HG03521 (cell line): ENCODE measurements around the gene RNF8.
"Not testable (repeated sequence)": the region's sequence is repeated elsewhere in the genome, so short reads cannot be mapped to it uniquely, and the experiment has no call there.

ENCODE experiments used
- ATAC-seq: cut with Tn5 transposase; IDR thresholded peaks from one replicate; pipeline ENCODE4 v1.9.1; 2021; ENCODE audit warnings: mild to moderate bottlenecking, moderate library complexity; ENCODE audit not compliant: unreplicated experiment

Gene RNF8

DNA sequence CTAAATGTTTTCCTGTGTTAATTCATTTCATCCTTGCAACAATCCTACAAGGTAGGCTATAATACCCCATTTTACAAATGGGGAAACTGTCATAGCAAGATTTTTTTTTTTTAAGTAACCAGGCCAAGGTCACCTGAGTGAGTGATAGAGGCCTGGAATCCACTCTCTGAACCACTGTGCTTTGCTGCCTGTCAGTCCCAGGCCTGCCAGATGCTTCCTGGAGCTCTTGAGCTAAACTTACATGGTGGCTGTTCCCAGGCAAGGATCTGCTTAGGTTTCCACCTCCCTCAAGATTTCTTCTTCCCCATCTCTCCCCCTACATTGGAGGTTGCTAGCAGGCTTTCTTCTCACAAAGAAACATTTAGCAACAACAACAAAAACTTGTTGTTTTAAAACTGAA, 32.7 kb upstream of the RNF8 start:
- no peak for ATAC-seq

DNA sequence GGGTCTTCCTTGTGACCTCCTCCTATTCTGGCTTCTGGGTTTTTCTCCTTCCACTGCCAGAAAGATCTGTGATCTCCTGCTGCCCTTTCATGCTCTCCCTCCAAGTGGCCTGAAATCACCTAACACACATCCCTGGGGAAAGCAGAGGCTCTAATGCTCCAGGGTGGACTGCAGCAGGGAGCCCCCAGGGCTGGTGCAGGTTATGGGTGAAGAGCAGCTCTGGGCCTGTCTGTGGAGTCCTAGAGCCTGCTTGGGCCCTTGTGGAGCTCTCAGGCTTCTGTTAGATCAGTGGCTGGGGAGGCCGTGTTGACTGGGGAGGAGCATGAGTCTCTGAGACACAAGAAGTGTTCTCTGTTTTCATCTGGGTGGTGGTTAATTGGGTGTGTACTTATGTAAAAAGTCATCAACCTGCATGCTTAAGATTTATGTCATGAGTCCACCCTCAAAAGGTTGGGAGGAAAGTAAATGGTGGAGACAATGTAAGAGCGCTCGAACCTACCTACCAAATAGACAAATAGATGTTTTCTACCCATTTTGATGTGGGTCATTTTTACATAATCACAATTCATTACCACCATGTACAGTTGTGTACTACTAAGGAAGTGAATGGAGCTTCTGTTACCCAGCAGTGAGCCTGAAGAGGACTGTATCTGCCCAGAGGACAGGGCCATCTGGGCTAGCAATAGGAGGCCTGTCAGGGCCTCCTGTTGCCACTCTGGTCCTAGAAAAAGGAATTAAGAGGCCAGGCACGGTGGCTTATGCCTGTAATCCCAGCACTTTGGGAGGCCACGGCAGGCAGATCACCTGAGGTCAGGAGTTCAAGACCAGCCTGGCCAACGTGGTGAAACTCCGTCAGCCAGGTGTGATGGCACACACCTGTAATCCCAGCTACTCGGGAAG, 32.0 kb upstream of the RNF8 start:
- no peak for ATAC-seq

DNA sequence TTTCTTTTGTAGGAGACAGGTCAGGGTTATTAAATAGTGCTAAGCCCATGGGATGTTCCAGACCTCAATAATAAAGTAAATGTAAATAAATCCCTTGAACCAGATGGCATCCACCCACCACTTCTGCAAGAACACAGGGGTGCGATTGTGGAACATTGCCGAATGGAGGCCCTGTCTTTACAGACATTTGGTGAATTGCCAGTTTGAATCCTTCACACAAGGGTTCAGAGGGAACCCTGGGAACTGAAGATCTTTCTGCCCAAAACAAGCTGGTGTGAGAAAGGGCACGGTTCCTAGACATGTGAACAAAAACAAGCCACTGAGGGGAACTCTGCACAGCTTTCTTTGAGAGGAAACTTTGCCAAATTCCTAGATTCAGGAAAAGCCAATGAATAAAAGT, 30.2 kb upstream of the RNF8 start:
- no peak for ATAC-seq

DNA sequence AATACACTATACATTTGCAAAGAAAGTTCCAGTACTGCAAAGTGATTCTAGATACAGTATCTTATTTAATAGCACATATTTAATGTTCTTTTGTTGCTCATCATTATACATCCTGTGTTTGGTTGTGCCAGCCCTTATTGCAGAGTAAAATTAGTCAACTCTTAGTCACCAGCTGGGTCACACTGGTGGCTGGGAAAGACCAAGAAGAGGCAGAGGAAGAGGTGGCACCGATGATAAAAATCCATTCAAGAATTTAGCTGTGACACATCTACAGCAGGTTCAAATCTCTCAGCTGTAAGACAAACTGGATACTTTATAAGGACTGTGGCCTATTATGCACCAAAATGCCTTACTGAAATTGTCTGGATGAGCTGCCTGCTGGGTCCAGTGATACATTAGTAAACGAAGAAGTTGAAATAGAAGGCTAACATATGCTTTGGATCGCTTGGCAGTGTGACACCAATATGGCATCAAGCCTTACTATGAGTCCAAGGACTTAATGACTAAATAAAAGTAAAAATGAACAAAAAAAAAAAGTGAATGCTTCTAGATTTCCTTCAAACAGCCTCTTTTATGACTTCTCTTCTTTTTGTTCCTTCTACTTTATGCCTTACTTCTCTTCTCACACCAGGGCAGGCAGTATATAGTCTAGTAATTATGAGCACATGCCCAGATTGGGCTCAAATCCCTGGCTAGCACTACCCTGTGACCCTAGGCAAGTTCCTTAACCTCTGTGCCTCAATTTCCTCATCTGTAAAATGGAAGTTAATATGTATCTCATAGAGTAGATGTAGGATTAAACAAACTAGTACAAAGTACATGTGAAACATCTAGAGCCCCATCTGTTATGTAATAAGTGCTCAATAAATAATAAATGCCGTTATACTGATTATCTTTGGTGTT, 29.4 kb upstream of the RNF8 start:
- no peak for ATAC-seq

DNA sequence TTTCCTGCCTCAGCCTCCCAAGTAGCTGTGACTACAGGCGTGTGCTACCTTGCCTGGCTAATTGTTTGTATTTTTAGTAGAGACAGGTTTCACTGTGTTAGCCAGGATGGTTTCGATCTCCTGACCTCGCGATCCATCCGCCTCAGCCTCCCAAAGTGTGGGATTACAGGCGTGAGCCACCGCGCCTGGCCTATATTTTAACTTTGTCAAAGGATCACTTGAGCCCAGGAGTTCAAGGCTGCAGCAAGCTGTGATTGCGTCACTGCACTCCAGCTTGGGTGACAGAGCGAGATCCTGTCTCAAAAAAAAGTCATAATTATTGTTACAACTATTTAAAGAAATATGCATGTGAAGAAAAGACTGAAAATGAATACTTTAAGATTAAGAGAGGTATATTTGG, 23.4 kb upstream of the RNF8 start:
- ATAC-seq = not testable (repeated sequence)

DNA sequence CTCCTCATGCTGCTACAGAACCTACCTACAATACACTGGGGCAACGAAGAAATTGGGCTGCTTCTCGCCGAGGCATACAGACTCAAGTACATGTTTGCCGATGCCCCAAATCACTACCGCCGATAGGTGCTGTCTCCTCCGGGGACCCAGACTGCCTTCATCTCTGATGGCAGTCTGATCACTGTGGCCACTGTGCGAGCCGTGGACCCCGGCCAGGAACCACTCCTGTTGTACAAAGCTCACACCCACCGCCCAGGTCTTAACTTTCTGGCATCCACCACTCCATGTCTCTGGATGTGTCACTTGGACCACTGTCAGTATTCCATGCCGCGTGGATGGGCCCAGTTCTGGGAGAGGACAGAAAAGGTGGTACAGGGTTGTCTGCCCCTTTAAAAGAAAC, 22.7 kb upstream of the RNF8 start:
- no peak for ATAC-seq

DNA sequence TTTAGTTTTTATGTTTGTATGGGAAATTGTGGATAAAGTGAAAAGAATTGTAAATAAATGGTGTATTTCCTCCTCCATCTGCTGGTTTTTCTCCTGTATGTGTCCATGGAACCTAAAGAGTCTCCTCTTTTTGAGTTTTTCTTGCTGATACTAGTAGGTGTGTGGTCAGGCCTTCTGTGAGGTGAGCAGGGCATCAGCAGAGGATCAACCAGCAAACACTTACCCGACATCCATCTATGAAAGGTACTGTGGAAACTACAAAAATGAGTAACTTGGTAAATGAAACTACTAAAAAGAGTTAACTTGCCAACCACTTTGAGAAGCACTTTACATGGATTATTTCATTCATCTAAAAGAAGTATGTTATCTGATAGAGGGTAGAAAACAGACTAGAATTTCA, 20.9 kb upstream of the RNF8 start:
- no peak for ATAC-seq

DNA sequence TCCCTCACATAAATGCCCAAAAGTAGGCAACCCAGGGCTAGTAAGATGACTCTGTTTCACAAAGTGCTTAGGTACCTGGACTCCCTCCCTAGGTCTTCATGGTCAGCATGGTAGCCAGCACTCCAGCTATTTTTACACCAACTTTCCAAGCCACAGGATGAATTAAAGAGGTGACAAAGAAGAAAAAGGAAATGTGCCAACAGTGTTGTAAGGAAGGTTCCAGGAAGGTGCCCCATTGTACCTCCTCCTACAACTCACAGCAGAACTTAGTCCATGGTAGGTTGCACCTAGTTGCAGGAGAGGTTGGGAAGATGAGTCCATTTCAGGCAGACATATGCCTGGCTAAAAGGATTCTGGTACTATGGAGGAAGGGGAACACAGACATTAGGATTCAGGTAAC, 19.7 kb upstream of the RNF8 start:
- no peak for ATAC-seq

DNA sequence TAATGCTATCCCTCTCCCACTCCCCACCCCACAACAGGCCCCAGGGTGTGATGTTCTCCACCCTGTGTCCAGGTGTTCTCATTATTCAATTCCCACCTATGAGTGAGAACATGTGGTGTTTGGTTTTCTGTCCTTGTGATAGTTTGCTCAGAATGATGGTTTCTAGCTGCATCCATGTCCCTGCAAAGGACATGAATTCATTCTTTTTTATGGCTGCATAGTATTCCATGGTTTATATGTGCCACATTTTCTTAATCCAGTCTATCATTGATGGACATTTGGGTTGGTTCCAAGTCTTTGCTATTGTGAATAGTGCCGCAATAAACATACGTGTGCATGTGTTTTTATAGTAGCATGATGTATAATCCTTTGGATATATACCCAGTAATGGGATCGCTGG, 15.5 kb upstream of the RNF8 start:
- not testable (repeated sequence) for ATAC-seq

DNA sequence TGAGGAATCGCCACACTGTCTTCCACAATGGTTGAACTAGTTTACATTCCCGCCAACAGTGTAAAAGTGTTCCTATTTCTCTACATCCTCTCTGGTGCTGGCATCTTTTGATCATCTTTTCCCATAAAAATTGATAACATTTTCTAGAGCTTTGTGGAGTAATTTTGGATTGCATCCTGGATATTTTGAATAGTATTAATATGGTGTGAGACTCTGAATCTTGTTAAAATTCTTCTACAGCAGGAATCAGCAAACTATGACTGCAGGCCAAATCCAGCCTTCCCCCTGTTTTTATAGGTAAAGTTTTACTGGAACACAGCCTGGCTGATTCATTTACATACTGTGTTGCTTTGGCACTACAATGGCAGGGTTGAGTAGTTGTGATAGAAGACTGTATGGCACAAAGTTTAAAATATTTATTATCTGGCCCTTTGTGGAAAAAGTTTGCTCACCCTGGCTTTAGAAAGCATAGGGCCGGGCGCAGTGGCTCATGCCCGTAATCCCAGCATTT, 15.0 kb upstream of the RNF8 start:
- no peak for ATAC-seq

DNA sequence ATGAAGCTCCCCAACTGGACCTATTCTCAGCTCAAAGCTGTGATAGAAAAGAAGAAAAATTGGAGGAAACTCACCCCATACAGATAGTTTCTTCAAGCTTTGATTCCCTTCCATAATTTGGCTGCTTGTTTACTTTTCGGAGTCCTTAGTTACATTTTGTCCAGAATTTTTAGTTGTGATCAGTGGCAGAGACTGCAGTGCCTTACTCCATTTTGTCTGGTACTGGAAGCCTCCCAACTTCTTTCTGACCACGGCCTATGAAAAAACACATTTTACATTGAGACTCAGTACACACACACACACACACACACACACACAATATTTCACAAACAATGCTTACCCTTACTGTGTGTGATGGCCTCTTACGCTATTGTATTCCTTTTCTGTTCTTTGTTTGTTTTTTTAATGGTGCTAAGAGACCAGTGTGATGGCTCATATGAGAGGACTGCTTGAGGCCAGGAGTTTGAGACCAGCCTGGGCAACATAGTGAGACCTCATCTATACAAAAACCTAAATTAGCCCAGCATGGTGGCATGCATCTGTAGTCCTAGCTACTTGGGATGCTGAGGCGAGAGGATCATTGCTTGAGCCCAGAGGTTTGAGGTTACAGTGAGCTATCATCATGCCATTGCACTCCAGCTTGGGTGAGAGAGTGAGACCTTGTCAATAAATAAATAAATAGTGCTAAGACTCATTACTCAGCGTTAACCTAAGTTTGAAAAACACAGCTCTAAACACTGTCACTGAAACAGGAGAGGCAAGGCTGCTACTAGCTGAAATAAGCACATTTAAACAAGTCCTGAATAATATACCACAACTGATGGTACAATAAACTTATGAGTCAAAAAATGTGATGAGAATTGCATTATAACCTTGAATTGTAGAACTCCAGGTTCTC, 13.8 kb upstream of the RNF8 start:
- no peak for ATAC-seq

DNA sequence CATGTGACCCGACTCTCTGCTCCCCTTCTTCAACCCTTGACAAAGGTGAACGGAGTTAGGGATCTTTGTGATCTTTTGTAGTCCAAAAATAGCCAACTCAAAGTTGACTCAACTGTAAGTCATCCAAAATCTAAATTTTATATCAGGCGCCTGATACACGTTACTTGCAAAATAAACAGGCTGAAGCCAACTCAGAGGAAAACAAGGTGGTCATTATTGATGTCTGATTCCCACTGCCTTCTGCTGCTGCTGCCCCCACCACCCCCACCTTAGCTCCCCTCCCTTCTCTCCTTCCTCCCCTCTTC, 13.2 kb upstream of the RNF8 start:
- no peak for ATAC-seq

DNA sequence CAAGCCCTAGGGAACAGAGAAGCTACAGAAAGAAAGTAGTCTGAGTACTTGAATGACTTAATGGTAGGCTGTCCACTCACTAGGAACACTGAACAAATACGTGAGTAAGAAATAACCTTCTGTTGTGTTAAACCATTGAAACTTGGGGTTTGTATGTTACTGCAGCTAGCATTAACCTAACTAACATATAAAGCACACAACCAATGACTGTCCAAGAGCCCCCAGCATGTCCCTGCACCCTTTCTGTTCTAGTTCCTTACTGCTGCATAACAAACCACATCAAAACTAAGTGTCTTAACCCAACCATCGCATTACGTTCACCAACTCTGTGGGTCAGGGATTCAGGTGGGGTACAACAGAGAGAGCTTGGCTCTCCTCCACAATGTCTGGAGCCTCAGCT, 10.5 kb upstream of the RNF8 start:
- no peak for ATAC-seq

DNA sequence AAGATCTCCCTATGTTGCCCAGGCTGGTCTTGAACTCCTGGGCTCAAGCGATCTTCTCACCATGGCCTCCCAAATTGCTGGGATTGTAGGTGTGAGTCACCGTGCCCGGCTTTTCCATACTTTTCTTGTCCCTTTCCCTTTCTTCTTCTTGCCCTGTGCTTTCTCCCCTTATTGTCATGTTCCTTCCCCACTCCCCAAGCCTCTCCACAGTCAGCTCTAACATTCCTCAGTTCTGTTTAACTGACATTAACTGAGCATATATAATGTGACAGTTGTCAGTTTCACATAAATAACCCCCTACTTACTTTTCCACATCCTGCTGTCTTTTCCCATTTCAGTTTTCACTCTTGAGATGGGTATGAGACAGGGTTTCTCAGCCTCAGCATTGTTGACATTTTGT, 9.5 kb upstream of the RNF8 start:
- ATAC-seq = no peak

DNA sequence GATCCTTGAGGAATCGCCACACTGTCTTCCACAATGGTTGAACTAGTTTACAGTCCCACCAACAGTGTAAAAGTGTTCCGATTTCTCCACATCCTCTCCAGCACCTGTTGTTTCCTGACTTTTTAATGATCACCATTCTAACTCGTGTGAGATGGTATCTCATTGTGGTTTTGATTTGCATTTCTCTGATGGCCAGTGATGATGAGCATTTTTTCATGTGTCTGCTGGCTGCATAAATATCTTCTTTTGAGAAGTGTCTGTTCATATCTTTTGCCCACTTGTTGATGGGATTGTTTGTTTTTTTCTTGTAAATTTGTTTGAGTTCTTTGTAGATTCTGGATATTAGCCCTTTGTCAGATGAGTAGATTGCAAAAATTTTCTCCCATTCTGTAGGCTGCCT, 8.0 kb upstream of the RNF8 start:
- ATAC-seq = not testable (repeated sequence)

DNA sequence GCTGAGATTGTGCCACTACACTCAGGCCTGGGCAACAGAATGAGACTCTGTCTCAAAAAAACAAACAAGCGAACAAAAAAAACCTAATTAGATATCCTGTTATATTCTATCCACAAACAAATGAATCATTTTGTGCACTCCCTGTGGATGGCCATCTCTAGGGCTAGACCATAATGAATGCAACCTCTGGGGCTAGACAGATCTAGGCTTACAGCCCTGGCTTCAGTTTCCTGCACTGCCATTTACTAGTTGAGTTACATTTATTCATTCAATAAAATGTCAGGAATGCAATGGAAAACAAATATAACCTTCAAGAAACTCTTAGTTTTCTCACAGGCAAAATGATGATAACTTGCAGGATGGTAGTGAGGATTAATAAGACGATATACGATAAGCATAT, 6.6 kb upstream of the RNF8 start:
- ATAC-seq = no peak

DNA sequence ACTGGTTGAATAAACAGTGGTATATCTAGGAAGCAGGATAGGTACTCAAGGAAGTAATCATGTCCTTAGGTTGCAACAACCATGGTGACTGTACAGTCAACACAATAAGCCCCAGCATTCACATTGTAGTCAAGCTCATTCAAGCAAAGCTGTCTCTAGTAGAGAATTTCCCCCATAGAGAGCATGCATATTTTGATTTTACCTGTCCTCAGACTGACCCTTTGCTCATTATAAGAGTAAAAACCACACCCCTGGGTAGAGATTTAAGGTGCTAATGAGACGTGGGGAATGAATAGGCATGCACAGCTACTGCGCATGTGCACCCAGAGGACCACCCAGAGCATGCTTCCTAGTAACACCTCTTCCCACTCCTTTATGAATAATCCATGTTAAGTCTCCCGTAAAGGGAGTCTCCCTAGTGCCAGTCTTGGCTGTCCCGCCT, 6.1 kb upstream of the RNF8 start:
- ATAC-seq = no peak

DNA sequence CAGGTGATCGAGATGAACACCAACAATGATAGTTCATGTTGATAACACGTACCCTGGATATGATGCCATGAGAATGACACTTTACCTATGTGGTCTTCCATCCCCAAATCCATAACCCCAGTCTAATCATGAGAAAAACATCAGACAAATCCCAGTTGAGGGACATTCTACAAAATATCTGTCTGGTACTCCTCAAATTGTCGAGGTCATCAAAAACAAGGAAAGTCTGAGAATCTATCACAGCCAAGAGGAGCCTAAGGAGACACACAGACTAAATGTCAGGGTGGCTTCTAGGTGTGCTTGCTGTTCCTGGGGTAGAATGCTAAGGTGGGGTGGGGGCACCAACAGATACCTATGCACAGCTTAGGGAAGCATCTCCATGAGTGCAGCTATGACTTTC, 2.8 kb upstream of the RNF8 start:
- no peak for ATAC-seq

DNA sequence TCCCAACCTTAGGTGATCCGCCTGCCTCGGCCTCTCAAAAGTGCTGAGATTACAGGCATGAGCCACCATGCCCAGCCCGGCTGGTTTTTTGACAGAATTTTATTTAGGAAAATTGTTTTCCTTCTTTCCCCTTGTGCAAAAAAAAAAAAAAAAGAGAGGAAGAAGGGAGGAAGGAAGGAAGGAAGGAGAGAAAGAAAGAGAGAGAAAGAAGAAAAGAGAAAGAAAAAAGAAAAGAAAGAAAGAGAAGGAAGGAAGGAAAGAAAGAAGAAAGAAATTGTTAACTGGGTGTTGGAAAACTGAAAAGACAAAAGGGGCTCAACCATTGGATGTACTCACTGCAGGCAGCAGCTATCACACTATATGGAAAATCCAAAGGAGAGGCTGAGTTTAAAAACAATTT, 1.4 kb upstream of the RNF8 start:
- no peak for ATAC-seq

DNA sequence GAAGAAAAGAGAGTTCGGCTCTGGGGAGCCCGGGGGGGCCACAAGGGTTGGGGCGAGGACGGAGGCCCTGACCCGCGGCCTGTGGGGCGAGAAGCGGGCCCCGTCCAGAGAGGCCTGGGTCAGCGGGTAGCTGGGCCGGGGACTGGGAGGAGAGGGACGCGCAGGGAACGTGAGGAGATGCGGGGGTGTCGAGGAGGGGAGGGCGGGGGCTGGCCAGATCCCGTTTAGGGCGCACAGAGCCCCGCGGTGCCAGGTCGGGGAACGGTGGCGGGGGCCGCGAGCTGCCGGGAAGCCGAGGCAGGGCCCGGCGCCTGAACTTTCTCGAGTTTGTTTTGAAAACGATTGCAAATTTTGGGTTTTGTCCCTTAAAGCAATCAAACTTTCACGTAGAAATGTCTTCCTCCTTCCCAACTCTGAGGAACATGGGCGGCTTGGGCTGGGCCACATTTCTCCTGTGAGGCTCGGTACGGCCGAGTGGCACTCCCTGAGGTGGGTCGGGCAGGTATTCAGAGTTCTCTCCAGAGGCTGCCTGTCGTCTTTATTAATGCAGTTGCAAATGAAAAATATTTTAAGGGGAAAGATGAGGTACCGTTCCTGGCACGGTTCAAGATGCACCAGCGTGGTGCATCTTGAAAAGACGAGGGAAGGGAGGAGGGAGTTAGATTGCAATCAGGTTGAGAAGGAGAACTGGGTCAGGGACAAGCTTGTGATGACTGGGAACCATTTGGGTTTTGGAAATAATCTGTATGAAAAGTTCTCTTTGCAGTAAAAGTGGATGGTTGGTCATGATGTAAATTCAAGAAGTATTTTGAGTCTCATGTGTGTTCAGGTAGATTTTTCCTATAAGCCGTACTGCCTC, 972 bp downstream of the RNF8 start:
- ATAC-seq = no peak
